Ovary (tissue), 9 donors: ENCODE data around the gene NAGPA. TPM values are rescaled to one million over a fixed set of nuclear protein-coding genes. Genes with fewer than 3 reads are reported as not detected.

Experiments
- DNase-seq, 5 donors: peaks; one replicate each; pipeline ENCODE4 v3.0.0-alpha.2; 2019 to 2020
- H3K27ac ChIP-seq, 2 donors: fragments of 200-600 bp; one replicate each; pipeline versions ENCODE4 v1.5.1 to v1.8.0; 2019 to 2022
- H3K27me3 ChIP-seq: fragments of 200-600 bp; one replicate; pipeline ENCODE4 v1.8.0; 2022
- H3K36me3 ChIP-seq: fragments of 200-600 bp; sonication (generic); one replicate; pipeline ENCODE4 v1.5.1; 2019
- H3K4me1 ChIP-seq: one replicate; pipeline ENCODE4 v1.8.1; 2013; ENCODE audit warnings: mild to moderate bottlenecking, moderate library complexity; ENCODE audit not compliant: insufficient read depth
- H3K4me3 ChIP-seq: fragments of 200-600 bp; sonication (generic); one replicate; pipeline ENCODE4 v1.5.1; 2017
- H3K9me3 ChIP-seq, 2 donors: fragments of 200-600 bp in 1 of 2; sonication (generic) in 1 of 2; one replicate each; pipeline versions ENCODE4 v1.5.1 to v1.8.1; 2013 to 2019; ENCODE audit warnings: mild to moderate bottlenecking in 1 of 2, moderate library complexity in 1 of 2
- CTCF ChIP-seq, 3 donors: fragments of 450-650 bp in 2 of 3; fragments of 200-600 bp in 1 of 3; IDR thresholded peaks; one replicate each; pipeline versions ENCODE4 v1.5.1 to v1.8.0; 2016 to 2022; ENCODE audit warnings: antibody characterized with exemption in 3 of 3, mild to moderate bottlenecking in 1 of 3
- EP300 ChIP-seq: sonication (generic); formaldehyde crosslinking; IDR thresholded peaks from one replicate; pipeline ENCODE4 v1.6.1; 2017; ENCODE audit warnings: antibody characterized with exemption
- POLR2A ChIP-seq: fragments of 450-650 bp; IDR thresholded peaks from one replicate; pipeline ENCODE4 v1.6.1; 2017; ENCODE audit warnings: antibody characterized with exemption, mild to moderate bottlenecking, moderate library complexity
- WGBS, 3 donors: extraction: QIAGEN DNeasy Blood & Tissue Kit in 1 of 3; methylation state at CpG; one replicate each; pipeline versions ENCODE4 v1.1.5 to v1.1.7; 2013 to 2017; 5-methylcytosine and 5-hydroxymethylcytosine counted together
- intact Hi-C, 4 donors: fragments of 100-400 bp; cut with DNase I; formaldehyde crosslinking; loops; one replicate each; pipeline versions ENCODE4 v1.11.0 to v1.15.1; 2022 to 2023
- polyA plus RNA-seq, 2 donors: library from polyadenylated mRNA; stranded (reverse); fragments of 200-250 nt in 1 of 2; fragments of 350-450 nt in 1 of 2; fragmentation: Illumina TruSeq in 1 of 2; extraction: RNeasy Lipid Tissue Mini Kit (QIAGEN cat#74804) in 1 of 2; gene quantifications; one replicate each; pipeline ENCODE4 v1.2.3, GENCODE V29; 2013 to 2014
- total RNA-seq, 7 donors: library from RNA; depleted of rRNA in 2 of 7; stranded (reverse); fragments of >200 nt in 2 of 7; fragmentation: NEBNext Ultra II Directional in 3 of 7; extraction: Animal tissue kit (Norgen Biotek cat#: 25700) in 3 of 7; gene quantifications; one replicate each; pipeline versions ENCODE4 v1.1.0 to v1.2.4, GENCODE V29; 2016 to 2023
- donor health status: DM: no; HTN: no; CAD: no; lungs with moderate emphysema.
- donor health status: DM: no; HTN: no; CAD: no.
- donor health status: Bipolar disorder and iron deficiency.
- donor health status: DM: yes; HTN: yes; CAD: no.
- donor health status: DM: no; HTN: no; CAD: no.
- donor health status: DM: yes; HTN: yes; CAD: no.

NAGPA gene
- total and polyA plus RNA-seq, 9 donors, result 2.9 to 14.8 (median 7.1) TPM

- DNase-seq, result peak in 1 of 5 donors; percentile 1
- H3K9me3 ChIP-seq, result no peaks in the 10 kb centered on the region
- no peaks in the 10 kb centered on the region for H3K27me3 ChIP-seq
- TF ChIP-seq POLR2A (no peak), EP300 (no peak), CTCF (IDR thresholded peaks at IDR 0.05) (no peak)
- no peak overlapping the region for H3K4me3 ChIP-seq
- no peaks in the 10 kb centered on the region for H3K36me3 ChIP-seq
- intact Hi-C loops, result no loop called here
- H3K4me1 ChIP-seq, result no peaks in the 10 kb centered on the region
- H3K27ac ChIP-seq, result no peak overlapping the region
- 65 to 76% (median 68%) methylated on average over 7 of the region's 7 CpGs for WGBS, 3 donors
Observed at GRCh38 chr16:5040451-5040850, 6.7 kb upstream of the NAGPA start.

GRCh38 chr16:5036228-5037156 is 2.8 kb upstream of the NAGPA start:
- intact Hi-C loops, result no loop called here
- no peaks in the 10 kb centered on the region for H3K36me3 ChIP-seq
- peaks cover 6% of the 10 kb centered on the region for H3K4me1 ChIP-seq
- no peaks in the 10 kb centered on the region for H3K27me3 ChIP-seq
- H3K27ac ChIP-seq, result no peak overlapping the region
- 23 to 37% (median 25%) methylated on average over 12 of the region's 12 CpGs for WGBS, 3 donors
- H3K4me3 ChIP-seq, result no peak overlapping the region
- no peak for TF ChIP-seq CTCF (IDR thresholded peaks at IDR 0.05)
- TF ChIP-seq EP300, result no peak
- TF ChIP-seq POLR2A, result no peak
- no peaks in the 10 kb centered on the region for H3K9me3 ChIP-seq
- DNase-seq, result peak in 1 of 5 donors; percentile 2

GRCh38 chr16:5035909-5036227 is 2.1 kb upstream of the NAGPA start:
- no peaks in the 10 kb centered on the region for H3K9me3 ChIP-seq
- H3K4me1 ChIP-seq, result peaks cover 6% of the 10 kb centered on the region
- H3K27me3 ChIP-seq, result no peaks in the 10 kb centered on the region
- no peak overlapping the region for H3K4me3 ChIP-seq
- TF ChIP-seq EP300, result no peak
- no peak for TF ChIP-seq CTCF (IDR thresholded peaks at IDR 0.05)
- TF ChIP-seq POLR2A, result no peak
- no peaks in the 10 kb centered on the region for H3K36me3 ChIP-seq
- intact Hi-C loops, result no loop called here
- no peak overlapping the region for H3K27ac ChIP-seq
- whole genome bisulfite sequencing, 3 donors, result 59 to 63% (median 59%) methylated on average over 1 of the region's 1 CpG
- DNase-seq, result no peak

GRCh38 chr16:5034167-5034523 is 410 bp upstream of the NAGPA start:
- peak overlapping the region in 1 of 2 donors; percentile 4 for H3K27ac ChIP-seq
- H3K27me3 ChIP-seq, result no peaks in the 10 kb centered on the region
- H3K4me3 ChIP-seq, result peak overlapping the region; percentile 90
- H3K36me3 ChIP-seq, result no peaks in the 10 kb centered on the region
- 8 to 13% (median 12%) methylated on average over 2 of the region's 2 CpGs for WGBS, 3 donors
- H3K4me1 ChIP-seq, result peaks cover 6% of the 10 kb centered on the region
- intact Hi-C loops, result no loop called here
- no peak for DNase-seq
- no peaks in the 10 kb centered on the region for H3K9me3 ChIP-seq
- TF ChIP-seq EP300, result no peak
- no peak for TF ChIP-seq POLR2A
- no peak for TF ChIP-seq CTCF (IDR thresholded peaks at IDR 0.05)
